ENCODE results near the gene RUSC2. TPM values are rescaled to one million over a fixed set of nuclear protein-coding genes. Genes with fewer than 3 reads are reported as not detected.
"Not testable (repeated sequence)": the region's sequence is repeated elsewhere in the genome, so short reads cannot be mapped to it uniquely, and the experiment has no call there.

RUSC2 gene
- total RNA-seq, 2 experiments from 2014 or later, result 1.6 to 1.8 TPM

DNA sequence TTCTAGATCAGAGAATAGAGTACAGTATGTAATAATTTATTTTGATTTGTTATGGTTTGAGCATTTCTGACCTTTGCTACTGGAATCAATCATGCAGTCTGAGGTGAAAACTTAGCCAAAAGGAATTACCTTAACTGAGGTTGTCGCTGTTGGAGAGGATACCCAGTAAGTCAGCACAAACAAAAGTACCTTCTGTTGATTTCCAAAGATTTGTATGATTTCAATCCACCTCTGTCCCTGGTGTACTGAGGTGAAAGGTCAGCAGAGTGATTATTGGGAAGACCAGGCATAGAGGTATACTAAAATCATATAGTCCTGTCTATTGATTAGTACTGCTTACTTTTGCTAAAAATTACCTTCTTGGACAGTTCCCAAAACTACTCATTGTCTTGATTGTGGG, 32.8 kb downstream of the RUSC2 start:
- Histone ChIP-seq H3K9me3 (ENCODE audit: control insufficient read depth in 1 of 2, insufficient read depth in 1 of 2, low read length in 2 of 2) (no peaks in the 10 kb centered on the region), H3K4me3 (ENCODE audit: low read length) (no peak overlapping the region), H3K36me3 (ENCODE audit: insufficient read depth, low read length) (no peaks in the 10 kb centered on the region), H3K4me1 (ENCODE audit: insufficient read depth, low read length) (no peaks in the 10 kb centered on the region), H3K27me3 (ENCODE audit: control insufficient read depth in 1 of 2, insufficient read depth in 2 of 2, low read length in 2 of 2) (no peaks in the 10 kb centered on the region), H3K27ac (ENCODE audit: low read depth in 1 of 2, low read length in 2 of 2) (no peak overlapping the region)
- no peaks in the 10 kb centered on the region for H3K9me3 Mint-ChIP-seq
- CTCF ChIA-PET, result no interaction called here
- DNase-seq, result no peak
- H3K27ac Mint-ChIP-seq, result no peak overlapping the region
- no peak for ATAC-seq (ENCODE audit: poor library complexity)
- H3K36me3 Mint-ChIP-seq (ENCODE audit: low read depth), result no peaks in the 10 kb centered on the region
- H3K27me3 Mint-ChIP-seq, result no peaks in the 10 kb centered on the region
- H3K4me1 Mint-ChIP-seq (ENCODE audit: low read depth), result peaks cover 4% of the 10 kb centered on the region
- POLR2A ChIA-PET, result no interaction called here
- H3K4me3 Mint-ChIP-seq, result no peak overlapping the region
- TF ChIP-seq CTCF (IDR thresholded peaks at IDR 0.05), result no peak
- intact Hi-C loops (cut with DNase I, micrococcal nuclease), result no loop called here

DNA sequence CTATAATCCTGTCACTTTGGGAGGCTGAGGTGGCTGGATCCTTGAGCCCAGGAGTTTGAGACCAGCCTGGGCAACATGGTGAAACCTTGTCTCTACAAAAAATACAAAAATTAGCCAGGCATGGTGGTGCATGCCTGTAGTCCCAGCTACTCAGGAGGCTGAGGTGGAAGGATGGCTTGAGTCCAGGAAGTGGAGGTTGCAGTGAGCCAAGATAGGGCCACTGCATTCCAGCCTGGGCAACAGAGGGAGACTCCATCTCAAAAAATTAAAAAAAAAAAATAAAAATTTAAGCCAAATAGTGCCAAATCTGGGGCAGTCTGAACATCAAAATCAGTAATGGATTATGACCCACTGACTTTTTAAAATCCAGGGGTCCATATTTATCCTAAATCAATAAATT, 33.6 kb downstream of the RUSC2 start:
- H3K36me3 ChIP-seq (ENCODE audit: insufficient read depth, low read length); H3K36me3 Mint-ChIP-seq (ENCODE audit: low read depth); H3K4me1 ChIP-seq (ENCODE audit: insufficient read depth, low read length); H3K27me3 Mint-ChIP-seq; POLR2A ChIA-PET; H3K4me1 Mint-ChIP-seq (ENCODE audit: low read depth); ATAC-seq (ENCODE audit: poor library complexity); H3K27ac ChIP-seq (ENCODE audit: low read depth in 1 of 2, low read length in 2 of 2); H3K4me3 Mint-ChIP-seq; H3K27me3 ChIP-seq (ENCODE audit: control insufficient read depth in 1 of 2, insufficient read depth in 2 of 2, low read length in 2 of 2); H3K27ac Mint-ChIP-seq; H3K9me3 ChIP-seq (ENCODE audit: control insufficient read depth in 1 of 2, insufficient read depth in 1 of 2, low read length in 2 of 2); CTCF ChIA-PET; DNase-seq; H3K4me3 ChIP-seq (ENCODE audit: low read length); intact Hi-C loops (cut with DNase I, micrococcal nuclease); H3K9me3 Mint-ChIP-seq: not testable (repeated sequence)

DNA sequence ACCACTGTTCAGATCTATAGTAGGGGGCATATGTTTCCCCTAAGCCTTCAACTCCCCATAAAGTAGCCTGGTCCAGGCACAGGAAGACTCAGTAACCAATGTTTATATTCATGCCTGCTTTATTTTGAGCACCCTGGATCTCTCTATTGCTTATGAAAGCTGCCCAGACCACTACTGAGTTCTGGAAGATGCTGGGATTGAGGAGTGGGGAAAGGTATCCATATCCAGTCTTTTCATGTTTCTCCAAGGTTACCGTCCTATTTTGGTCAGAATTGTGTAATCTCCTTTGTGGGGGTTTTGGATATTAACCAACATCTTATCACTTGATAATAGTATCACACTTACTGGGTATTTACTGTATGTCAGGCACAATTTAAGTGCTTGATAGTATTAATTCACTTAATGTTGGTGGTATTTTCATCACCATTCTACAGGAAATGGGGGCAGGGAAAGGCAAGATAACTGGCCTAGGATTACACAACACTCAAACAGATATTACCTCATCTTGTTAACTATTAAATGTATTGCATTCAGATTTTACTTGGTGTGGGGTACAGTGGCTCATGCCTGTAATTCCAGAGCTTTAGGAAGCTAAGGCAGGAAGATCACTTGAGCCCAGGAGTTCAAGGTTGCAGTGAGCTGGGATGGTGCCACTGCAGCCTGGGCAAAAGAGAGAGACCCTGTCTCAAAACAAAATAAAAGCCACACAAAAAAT, 36.3 kb downstream of the RUSC2 start:
- Histone ChIP-seq H3K27ac (ENCODE audit: low read depth in 1 of 2, low read length in 2 of 2) (no peak overlapping the region), H3K36me3 (ENCODE audit: insufficient read depth, low read length) (no peaks in the 10 kb centered on the region), H3K4me3 (ENCODE audit: low read length) (no peak overlapping the region), H3K27me3 (ENCODE audit: control insufficient read depth in 1 of 2, insufficient read depth in 2 of 2, low read length in 2 of 2) (no peaks in the 10 kb centered on the region), H3K4me1 (ENCODE audit: insufficient read depth, low read length) (no peaks in the 10 kb centered on the region), H3K9me3 (ENCODE audit: control insufficient read depth in 1 of 2, insufficient read depth in 1 of 2, low read length in 2 of 2) (no peaks in the 10 kb centered on the region)
- ATAC-seq (ENCODE audit: poor library complexity) (no peak), DNase-seq (no peak)
- Mint-ChIP-seq H3K9me3 (no peaks in the 10 kb centered on the region), H3K36me3 (ENCODE audit: low read depth) (no peaks in the 10 kb centered on the region), H3K27ac (no peak overlapping the region), H3K4me3 (no peak overlapping the region), H3K27me3 (no peaks in the 10 kb centered on the region), H3K4me1 (ENCODE audit: low read depth) (peaks cover 4% of the 10 kb centered on the region)
- intact Hi-C loops (cut with DNase I, micrococcal nuclease), result no loop called here
- TF ChIP-seq CTCF (IDR thresholded peaks at IDR 0.05), result no peak
- CTCF ChIA-PET, result no interaction called here
- POLR2A ChIA-PET, result no interaction called here

GRCh38 chr9:35529161-35529823, 39.4 kb downstream of the RUSC2 start:
- no peak overlapping the region for H3K27ac Mint-ChIP-seq
- no peaks in the 10 kb centered on the region for H3K36me3 Mint-ChIP-seq (ENCODE audit: low read depth)
- ChIA-PET CTCF (no interaction called here), POLR2A (no interaction called here)
- ATAC-seq (ENCODE audit: poor library complexity) (no peak), DNase-seq (no peak)
- no peaks in the 10 kb centered on the region for H3K9me3 Mint-ChIP-seq
- Histone ChIP-seq H3K27ac (ENCODE audit: low read depth in 1 of 2, low read length in 2 of 2) (no peak overlapping the region), H3K4me3 (ENCODE audit: low read length) (no peak overlapping the region), H3K9me3 (ENCODE audit: control insufficient read depth in 1 of 2, insufficient read depth in 1 of 2, low read length in 2 of 2) (no peaks in the 10 kb centered on the region), H3K36me3 (ENCODE audit: insufficient read depth, low read length) (no peaks in the 10 kb centered on the region), H3K4me1 (ENCODE audit: insufficient read depth, low read length) (no peaks in the 10 kb centered on the region), H3K27me3 (ENCODE audit: control insufficient read depth in 1 of 2, insufficient read depth in 2 of 2, low read length in 2 of 2) (no peaks in the 10 kb centered on the region)
- peaks cover 4% of the 10 kb centered on the region for H3K4me1 Mint-ChIP-seq (ENCODE audit: low read depth)
- no peak overlapping the region for H3K4me3 Mint-ChIP-seq
- no peak for TF ChIP-seq CTCF (IDR thresholded peaks at IDR 0.05)
- intact Hi-C loops (cut with DNase I, micrococcal nuclease), result no loop called here
- H3K27me3 Mint-ChIP-seq, result no peaks in the 10 kb centered on the region

Measured in CD4-positive, alpha-beta T cell (primary cell).